ENCODE measurements around the gene LAMB1.

GRCh38 chr7:107982042-107982840, 20.7 kb downstream of the LAMB1 start:
- TF ChIP-seq CTCF (IDR thresholded peaks at IDR 0.05; ENCODE audit: insufficient read depth, low read length, poor library complexity, severe bottlenecking) = no peak
- no peak for TF ChIP-seq EZH2phosphoT487 (conservative IDR thresholded peaks at IDR 0.05; ENCODE audit: low read length)
